HepG2 (cell line): ENCODE results near the gene RREB1. TPM values are rescaled to one million over a fixed set of nuclear protein-coding genes. Genes with fewer than 3 reads are reported as not detected.

ENCODE experiments used
- ATAC-seq: fragments of 200-7000 bp; cut with Tn5 transposase; 3 replicates; pipeline ENCODE4 v1.9.1; 2020; ENCODE audit warnings: mild to moderate bottlenecking, moderate library complexity
- BruUV-seq: library from RNA; stranded (reverse); fragments of 400-500 nt; replicated peaks from 2 replicates; lab custom pipeline; 2021; lab: Mats Ljungman, UMichigan
- CTCF ChIA-PET: fragments of 300-600 bp; formaldehyde crosslinking; extraction: SDS; loops from one replicate; lab custom pipeline; 2021; ENCODE audit warnings: low total read pairs, inconsistent platforms, low intra/inter-chr PET ratio; lab: Yijun Ruan, JAX
- POLR2A ChIA-PET: fragments of 350-600 bp; sonication (Branson Sonifier 250); formaldehyde crosslinking; loops from one replicate; lab custom pipeline; 2020; ENCODE audit warnings: antibody characterized with exemption, inconsistent platforms; lab: Yijun Ruan, JAX
- DNase-seq: peaks from one replicate; pipeline ENCODE4 v3.0.0-alpha.2; 2015; ENCODE audit warnings: low spot score
- FAIRE-seq: peaks from 3 replicates; lab custom pipeline; 2011; peaks lifted over from hg19 to GRCh38; lab: Jason Lieb, UNC
- H2AFZ ChIP-seq: one replicate; pipeline ENCODE4 v1.6.1; 2011; ENCODE audit warnings: low read length, inconsistent platforms
- H3K27ac ChIP-seq: fragments of 300-600 bp; 3 replicates; pipeline ENCODE4 v1.8.0; 2011; ENCODE audit warnings: mixed run types, mild to moderate bottlenecking, mixed read lengths, low read length, inconsistent platforms; ENCODE audit not compliant: insufficient read depth; ENCODE audit errors: extremely low read length
- H3K27me3 ChIP-seq, 2 experiments: fragments of 200-600 bp in 1 of 2; 2 replicates in 1 of 2; 3 replicates in 1 of 2; pipeline versions ENCODE4 v1.6.0 to v1.8.0; 2011; ENCODE audit warnings: low read length in 2 of 2, mild to moderate bottlenecking in 2 of 2, moderate library complexity in 2 of 2, inconsistent platforms in 1 of 2; ENCODE audit not compliant: insufficient read depth in 2 of 2, control insufficient read depth in 1 of 2
- H3K36me3 ChIP-seq, 2 experiments: fragments of 200-600 bp in 1 of 2; replicated peaks in 1 of 2; 2 replicates in 1 of 2; 3 replicates in 1 of 2; pipeline versions ENCODE4 v1.5.1 to v1.8.0; 2011; ENCODE audit warnings: low read length in 2 of 2, inconsistent platforms in 1 of 2; ENCODE audit not compliant: insufficient read depth in 2 of 2, control insufficient read depth in 1 of 2
- H3K4me1 ChIP-seq: 2 replicates; pipeline ENCODE4 v1.5.1; 2012; ENCODE audit warnings: low read length, inconsistent platforms; ENCODE audit not compliant: insufficient read depth
- H3K4me2 ChIP-seq: 2 replicates; pipeline ENCODE4 v1.6.0; 2011; ENCODE audit warnings: low read depth, low read length, inconsistent platforms
- H3K4me3 ChIP-seq, 3 experiments: fragments of 200-600 bp in 1 of 3; sonication (generic), shearing (Covaris generic) in 1 of 3; replicated peaks in 1 of 3; 2 replicates each; pipeline ENCODE4 v1.5.1; 2011 to 2016; ENCODE audit warnings: low read length in 3 of 3, inconsistent platforms in 2 of 3, low read depth in 2 of 3, mild to moderate bottlenecking in 2 of 3, control low read depth in 1 of 3, mixed read lengths in 1 of 3; ENCODE audit not compliant: insufficient read depth in 1 of 3
- H3K79me2 ChIP-seq: one replicate; pipeline ENCODE4 v1.6.1; 2011; ENCODE audit warnings: low read length, inconsistent platforms; ENCODE audit not compliant: insufficient read depth
- H3K9ac ChIP-seq: 2 replicates; pipeline ENCODE4 v1.6.0; 2011; ENCODE audit warnings: mild to moderate bottlenecking, low read depth, low read length, inconsistent platforms; ENCODE audit not compliant: insufficient read depth
- H3K9me3 ChIP-seq: 2 replicates; pipeline ENCODE4 v1.5.1; 2012; ENCODE audit warnings: mild to moderate bottlenecking, low read length
- H4K20me1 ChIP-seq: 2 replicates; pipeline ENCODE4 v1.6.0; 2011; ENCODE audit warnings: inconsistent platforms, mild to moderate bottlenecking, low read length, moderate library complexity; ENCODE audit not compliant: insufficient read depth
- FOSL2 ChIP-seq: sonication (generic); formaldehyde crosslinking; IDR thresholded peaks from 2 replicates; pipeline ENCODE4 v1.4.0; 2020; ENCODE audit warnings: missing genetic modification reagents
- FOXJ3 ChIP-seq: sonication (generic); formaldehyde crosslinking; IDR thresholded peaks from 2 replicates; pipeline ENCODE4 v1.4.0; 2020; ENCODE audit warnings: missing genetic modification reagents, mild to moderate bottlenecking, borderline replicate concordance
- GABPA ChIP-seq, 2 experiments: IDR thresholded peaks; 2 replicates each; pipeline ENCODE4 v1.6.1; 2011 to 2016; ENCODE audit warnings: low read depth in 2 of 2, low read length in 1 of 2, missing biosample characterization in 1 of 2, missing genetic modification characterization in 1 of 2
- MAZ ChIP-seq, 2 experiments: sonication (generic) in 1 of 2; formaldehyde crosslinking in 1 of 2; IDR thresholded peaks; 2 replicates each; pipeline versions ENCODE4 v1.5.0 to v1.6.1; 2012 to 2020; ENCODE audit warnings: low read depth in 2 of 2, mild to moderate bottlenecking in 2 of 2, borderline replicate concordance in 1 of 2, improper control_type of control experiment in 1 of 2, low read length in 1 of 2, missing genetic modification reagents in 1 of 2, moderate library complexity in 1 of 2
- MEIS1 ChIP-seq: sonication (generic); formaldehyde crosslinking; IDR thresholded peaks from 2 replicates; pipeline ENCODE4 v1.9.0; 2021; ENCODE audit warnings: mild to moderate bottlenecking, missing genetic modification reagents, moderate library complexity, borderline replicate concordance
- NR2F1 ChIP-seq, 2 experiments: fragments of 450-650 bp in 1 of 2; formaldehyde crosslinking in 1 of 2; IDR thresholded peaks; 2 replicates each; pipeline versions ENCODE4 v1.5.0 to v1.6.1; 2016 to 2020; ENCODE audit warnings: mild to moderate bottlenecking in 1 of 2, missing compliant biosample characterization in 1 of 2, missing genetic modification reagents in 1 of 2, moderate library complexity in 1 of 2
- RBAK ChIP-seq: sonication (generic); formaldehyde crosslinking; IDR thresholded peaks from 2 replicates; pipeline ENCODE4 v1.5.1; 2020; ENCODE audit warnings: mild to moderate bottlenecking, missing genetic modification reagents
- RXRA ChIP-seq: sonication (generic); formaldehyde crosslinking; IDR thresholded peaks from 2 replicates; pipeline ENCODE4 v1.5.1; 2020; ENCODE audit warnings: missing genetic modification reagents
- SIN3A ChIP-seq: IDR thresholded peaks from 2 replicates; pipeline ENCODE4 v1.6.1; 2011; ENCODE audit warnings: low read depth, mild to moderate bottlenecking, control low read depth, low read length, borderline replicate concordance
- YEATS4 ChIP-seq: sonication (generic); formaldehyde crosslinking; IDR thresholded peaks from 2 replicates; pipeline ENCODE4 v1.4.0; 2020; ENCODE audit warnings: missing genetic modification reagents, borderline replicate concordance
- ZNF136 ChIP-seq: sonication (generic); formaldehyde crosslinking; IDR thresholded peaks from 2 replicates; pipeline ENCODE4 v1.8.1; 2022; ENCODE audit warnings: low read depth, mild to moderate bottlenecking, moderate library complexity, missing genetic modification reagents
- ZNF232 ChIP-seq: sonication (generic); formaldehyde crosslinking; IDR thresholded peaks from 2 replicates; pipeline ENCODE4 v1.4.0; 2020; ENCODE audit warnings: missing genetic modification reagents, borderline replicate concordance
- ZNF30 ChIP-seq: sonication (generic); formaldehyde crosslinking; IDR thresholded peaks from 2 replicates; pipeline ENCODE4 v1.5.0; 2020; ENCODE audit warnings: mild to moderate bottlenecking, missing genetic modification reagents
- ZNF451 ChIP-seq: sonication (generic); formaldehyde crosslinking; IDR thresholded peaks from 2 replicates; pipeline ENCODE4 v1.5.0; 2020; ENCODE audit warnings: mild to moderate bottlenecking, missing genetic modification reagents
- ZNF766 ChIP-seq: sonication (generic); formaldehyde crosslinking; IDR thresholded peaks from 2 replicates; pipeline ENCODE4 v1.5.0; 2020; ENCODE audit warnings: missing genetic modification reagents, borderline replicate concordance
- WGBS: methylation state at CpG from one replicate; pipeline ENCODE4 v1.1.6; 2017; ENCODE audit warnings: low lambda C conversion rate; 5-methylcytosine and 5-hydroxymethylcytosine counted together
- in situ Hi-C: cut with HindIII; loops from 2 replicates; pipeline ENCODE4 v1.10.0; 2017; ENCODE audit warnings: low pct_unique_long_range_greater_than_20kb; ENCODE audit not compliant: extremely low pct_ligation_motif_present
- intact Hi-C: fragments of 100-400 bp; cut with micrococcal nuclease; formaldehyde crosslinking; loops from one replicate; pipeline ENCODE4 v1.10.0; 2022; ENCODE audit not compliant: unreplicated experiment
- polyA plus RNA-seq, 8 experiments: library from polyadenylated mRNA; depleted of rRNA in 3 of 8; stranded (reverse) in 7 of 8; unstranded in 1 of 8; fragments of >200 nt; fragmentation: Illumina TruSeq in 4 of 8; extraction: Trizol in 4 of 8; gene quantifications; 2 replicates each; pipeline versions ENCODE4 v1.2.1 to v1.2.3, GENCODE V29; 2011 to 2016; ENCODE audit warnings: low read depth in 4 of 8, missing spikeins in 1 of 8, mixed read lengths in 1 of 8; ENCODE audit not compliant: insufficient read depth in 1 of 8
- total RNA-seq, 5 experiments: library from RNA; depleted of rRNA; stranded (reverse); fragments of >200 nt; fragmentation: Illumina TruSeq; extraction: Trizol; gene quantifications; 2 replicates each; pipeline ENCODE4 v1.2.3, GENCODE V29; 2016; ENCODE audit warnings: low read depth in 1 of 5
- TF ChIP-seq, protein P1 (sequence below): sonication (generic); formaldehyde crosslinking; IDR thresholded peaks from 2 replicates; pipeline ENCODE4 v1.4.0; 2020; ENCODE audit warnings: mild to moderate bottlenecking, missing genetic modification reagents, borderline replicate concordance

RREB1 gene
- total and polyA plus RNA-seq, 2 of the 13 experiments (the other 11 are each of a cell fraction or from before 2014, with no cell fraction given), result 6.1 to 23.2 TPM

DNA sequence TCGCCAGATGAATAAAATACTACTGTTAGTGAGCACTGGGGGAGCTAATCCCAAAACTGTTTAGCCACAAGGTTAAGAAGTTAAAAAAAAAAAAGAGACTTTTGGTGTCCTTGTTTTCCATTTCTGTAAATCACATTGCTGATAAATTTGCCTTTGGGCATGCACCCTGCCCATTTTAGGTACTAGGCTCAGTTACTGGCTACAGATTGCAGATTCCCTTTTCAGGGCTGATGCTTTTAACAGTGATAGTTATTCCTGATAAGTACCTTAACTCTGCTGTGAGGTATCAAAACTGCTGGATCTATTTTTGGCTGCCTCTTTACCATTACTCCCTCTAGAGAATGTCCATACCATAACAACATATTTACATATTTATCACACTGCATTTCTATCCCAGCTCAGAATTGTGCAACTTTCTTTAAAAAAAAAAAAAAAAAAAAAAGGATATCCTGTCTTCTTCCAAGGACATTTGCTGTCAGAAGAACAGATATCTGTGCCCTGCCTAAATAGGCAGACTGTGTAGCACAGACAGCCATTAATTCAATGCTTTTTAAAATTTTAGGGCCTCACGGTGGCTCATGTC lies 110.7 kb downstream of the RREB1 start:
- POLR2A ChIA-PET, result no interaction called here
- no peaks in the 10 kb centered on the region for H3K79me2 ChIP-seq
- intact Hi-C loops (no loop called here), in situ Hi-C loops (no loop called here)
- CTCF ChIA-PET, result no interaction called here
- no peak for DNase-seq
- ATAC-seq, result no peak
- no peak for TF ChIP-seq GABPA (IDR thresholded peaks at IDR 0.05; ENCODE audit: low read depth, low read length)
- TF ChIP-seq GABPA (CRISPR knock-in tag; IDR thresholded peaks at IDR 0.05; ENCODE audit: low read depth), result no peak
- no peak for TF ChIP-seq SIN3A
- TF ChIP-seq MAZ (IDR thresholded peaks at IDR 0.05; ENCODE audit: borderline replicate concordance, low read depth, low read length), result no peak
- no peak for TF ChIP-seq MAZ (CRISPR knock-in tag; IDR thresholded peaks at IDR 0.05; ENCODE audit: low read depth)
- H3K4me2 ChIP-seq, result no peak overlapping the region
- no peak overlapping the region for H3K4me3 ChIP-seq
- no TSS peak for BruUV-seq
- 95% methylated on average over 2 of the region's 2 CpGs for WGBS
- no peaks in the 10 kb centered on the region for H3K27me3 ChIP-seq
- peaks cover 2% of the 10 kb centered on the region; the same call in 1 of the 2 replicates for H4K20me1 ChIP-seq
- H3K36me3 ChIP-seq, result peaks cover 50 to 89% of the 10 kb centered on the region in 2 experiments
- H3K4me1 ChIP-seq, result peaks cover 42% of the 10 kb centered on the region
- H3K9me3 ChIP-seq, result no peaks in the 10 kb centered on the region
- no peak overlapping the region for H3K27ac ChIP-seq
- FAIRE-seq, result no peak
- H2AFZ ChIP-seq, result no peak overlapping the region
- no peak overlapping the region for H3K9ac ChIP-seq

DNA sequence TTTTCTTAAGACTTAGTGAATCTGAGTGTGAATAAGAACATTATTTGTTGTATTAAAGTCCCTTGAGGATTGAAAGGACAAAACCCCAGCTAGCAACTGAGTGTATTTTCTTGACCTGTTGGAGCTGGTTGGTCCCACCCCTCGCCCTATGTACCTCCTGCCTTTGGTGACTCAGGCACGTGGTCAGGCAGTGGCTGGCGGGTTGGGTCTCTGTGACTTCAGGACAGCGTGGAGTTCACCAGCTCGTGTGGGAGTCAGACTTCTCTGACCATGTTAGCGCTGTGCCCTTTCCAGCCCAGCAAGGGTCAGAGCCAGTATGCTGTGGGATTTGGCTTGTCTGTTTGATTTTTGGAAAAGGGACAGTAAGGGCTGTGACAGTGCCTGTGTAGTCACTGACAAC lies 111.5 kb downstream of the RREB1 start:
- POLR2A ChIA-PET, result no interaction called here
- intact Hi-C loops, result no loop called here
- H2AFZ ChIP-seq, result no peak overlapping the region
- H3K4me3 ChIP-seq, result no peak overlapping the region
- ATAC-seq (peak; percentile 63), FAIRE-seq (no peak), DNase-seq (peak; percentile 40)
- no TSS peak for BruUV-seq
- H3K27ac ChIP-seq, result peak overlapping the region; percentile 28
- H3K36me3 ChIP-seq, result peaks cover 45 to 85% of the 10 kb centered on the region in 2 experiments
- H3K4me1 ChIP-seq, result peaks cover 41% of the 10 kb centered on the region
- CTCF ChIA-PET, result no interaction called here
- in situ Hi-C loops, result no loop called here
- H3K79me2 ChIP-seq, result no peaks in the 10 kb centered on the region
- no peaks in the 10 kb centered on the region for H3K9me3 ChIP-seq
- no peak overlapping the region for H3K9ac ChIP-seq
- H4K20me1 ChIP-seq, result peaks cover 2% of the 10 kb centered on the region; the same call in 1 of the 2 replicates
- no peak overlapping the region for H3K4me2 ChIP-seq
- H3K27me3 ChIP-seq, result no peaks in the 10 kb centered on the region
- WGBS, result 83% methylated on average over 6 of the region's 6 CpGs
- no peak for TF ChIP-seq ZNF136 (CRISPR knock-in tag)
- TF ChIP-seq RXRA, result peak; percentile 24; the same call in 1 of the 2 replicates
- TF ChIP-seq FOXJ3 (CRISPR knock-in tag), result no peak
- TF ChIP-seq FOSL2 (CRISPR knock-in tag), result peak; percentile 37; the same call in 1 of the 2 replicates
- 0 out of 4 replicates have a peak, but pooled peaks of 1 of the 2 experiments have one; percentile 20 for TF ChIP-seq NR2F1 (CRISPR knock-in tag; IDR thresholded peaks at IDR 0.05)
- TF ChIP-seq ZNF451 (CRISPR knock-in tag), result no peak
- peak; percentile 33; the same call in 1 of the 2 replicates for TF ChIP-seq ZNF766
- peak; percentile 42; the same call in 1 of the 2 replicates for TF ChIP-seq YEATS4
- TF ChIP-seq ZNF232 (CRISPR knock-in tag), result peak; percentile 45; the same call in 1 of the 2 replicates
- no peak for TF ChIP-seq ZNF30
- TF ChIP-seq, protein P1, sequence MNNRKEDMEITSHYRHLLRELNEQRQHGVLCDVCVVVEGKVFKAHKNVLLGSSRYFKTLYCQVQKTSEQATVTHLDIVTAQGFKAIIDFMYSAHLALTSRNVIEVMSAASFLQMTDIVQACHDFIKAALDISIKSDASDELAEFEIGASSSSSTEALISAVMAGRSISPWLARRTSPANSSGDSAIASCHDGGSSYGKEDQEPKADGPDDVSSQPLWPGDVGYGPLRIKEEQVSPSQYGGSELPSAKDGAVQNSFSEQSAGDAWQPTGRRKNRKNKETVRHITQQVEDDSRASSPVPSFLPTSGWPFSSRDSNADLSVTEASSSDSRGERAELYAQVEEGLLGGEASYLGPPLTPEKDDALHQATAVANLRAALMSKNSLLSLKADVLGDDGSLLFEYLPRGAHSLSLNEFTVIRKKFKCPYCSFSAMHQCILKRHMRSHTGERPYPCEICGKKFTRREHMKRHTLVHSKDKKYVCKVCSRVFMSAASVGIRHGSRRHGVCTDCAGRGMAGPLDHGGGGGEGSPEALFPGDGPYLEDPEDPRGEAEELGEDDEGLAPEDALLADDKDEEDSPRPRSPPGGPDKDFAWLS (CRISPR knock-in tag), result no peak
- no peak for TF ChIP-seq RBAK (CRISPR knock-in tag)
- 0 out of 2 replicates have a peak, but pooled peaks have one; percentile 27 for TF ChIP-seq MEIS1 (CRISPR knock-in tag)
